Measurements from ENCODE around the gene GUCY2C.

The GUCY2C gene

GRCh38 chr12:14597480-14597879 lies 98.9 kb downstream of the GUCY2C start:
- H3K36me3 ChIP-seq: no peaks in the 10 kb centered on the region
- H3K27ac ChIP-seq: no peak overlapping the region
- TF ChIP-seq CTCF (IDR thresholded peaks at IDR 0.05; ENCODE audit: low read depth, low read length): no peak
- no peaks in the 10 kb centered on the region for H3K9me3 ChIP-seq (ENCODE audit: severe bottlenecking)
- no peak overlapping the region for H3K4me3 ChIP-seq (ENCODE audit: low read depth, low read length)
- DNase-seq: no peak
- no peaks in the 10 kb centered on the region for H3K27me3 ChIP-seq (ENCODE audit: insufficient read depth, low read depth, severe bottlenecking)

- H3K27ac ChIP-seq: no peak overlapping the region
- no peak overlapping the region for H3K4me3 ChIP-seq (ENCODE audit: low read depth, low read length)
- H3K36me3 ChIP-seq: no peaks in the 10 kb centered on the region
- no peaks in the 10 kb centered on the region for H3K9me3 ChIP-seq (ENCODE audit: severe bottlenecking)
- no peaks in the 10 kb centered on the region for H3K27me3 ChIP-seq (ENCODE audit: insufficient read depth, low read depth, severe bottlenecking)
- TF ChIP-seq CTCF (IDR thresholded peaks at IDR 0.05; ENCODE audit: low read depth, low read length): no peak
- no peak for DNase-seq
Measured at GRCh38 chr12:14591719-14592118, 104.7 kb downstream of the GUCY2C start.

- Histone ChIP-seq H3K4me3 (ENCODE audit: low read depth, low read length) (no peak overlapping the region), H3K36me3 (no peaks in the 10 kb centered on the region), H3K27ac (no peak overlapping the region), H3K9me3 (ENCODE audit: severe bottlenecking) (no peaks in the 10 kb centered on the region), H3K27me3 (ENCODE audit: insufficient read depth, low read depth, severe bottlenecking) (no peaks in the 10 kb centered on the region)
- no peak for DNase-seq
- no peak for TF ChIP-seq CTCF (IDR thresholded peaks at IDR 0.05; ENCODE audit: low read depth, low read length)
Measured at GRCh38 chr12:14589169-14590004, 107.0 kb downstream of the GUCY2C start.

GRCh38 chr12:14588571-14588970 lies 107.8 kb downstream of the GUCY2C start:
- no peak for TF ChIP-seq CTCF (IDR thresholded peaks at IDR 0.05; ENCODE audit: low read depth, low read length)

GRCh38 chr12:14578646-14579045 lies 117.8 kb downstream of the GUCY2C start:
- H3K36me3 ChIP-seq: no peaks in the 10 kb centered on the region
- H3K27me3 ChIP-seq (ENCODE audit: insufficient read depth, low read depth, severe bottlenecking): no peaks in the 10 kb centered on the region
- no peak overlapping the region for H3K27ac ChIP-seq
- H3K4me3 ChIP-seq (ENCODE audit: low read depth, low read length): no peak overlapping the region
- no peak for DNase-seq
- no peak for TF ChIP-seq CTCF (IDR thresholded peaks at IDR 0.05; ENCODE audit: low read depth, low read length)
- no peaks in the 10 kb centered on the region for H3K9me3 ChIP-seq (ENCODE audit: severe bottlenecking)

More at GRCh38 chr12:14588571-14588970, 107.8 kb downstream of the GUCY2C start:
- no peak for DNase-seq
- Histone ChIP-seq H3K27ac (no peak overlapping the region), H3K36me3 (no peaks in the 10 kb centered on the region), H3K9me3 (ENCODE audit: severe bottlenecking) (no peaks in the 10 kb centered on the region), H3K4me3 (ENCODE audit: low read depth, low read length) (no peak overlapping the region), H3K27me3 (ENCODE audit: insufficient read depth, low read depth, severe bottlenecking) (no peaks in the 10 kb centered on the region)

- no peaks in the 10 kb centered on the region for H3K9me3 ChIP-seq (ENCODE audit: severe bottlenecking)
- TF ChIP-seq CTCF (IDR thresholded peaks at IDR 0.05; ENCODE audit: low read depth, low read length): no peak
- no peak for DNase-seq
- no peaks in the 10 kb centered on the region for H3K27me3 ChIP-seq (ENCODE audit: insufficient read depth, low read depth, severe bottlenecking)
- no peak overlapping the region for H3K27ac ChIP-seq
- H3K36me3 ChIP-seq: no peaks in the 10 kb centered on the region
- no peak overlapping the region for H3K4me3 ChIP-seq (ENCODE audit: low read depth, low read length)
Measured at GRCh38 chr12:14577344-14577743, 119.1 kb downstream of the GUCY2C start.
